ENCODE data around the gene CENPF. TPM values are rescaled to one million over a fixed set of nuclear protein-coding genes. Genes with fewer than 3 reads are reported as not detected.

CENPF gene
- total RNA-seq, 4 donors from 2014 or later: 0.25 to 1.9 (median 0.92) TPM

DNA sequence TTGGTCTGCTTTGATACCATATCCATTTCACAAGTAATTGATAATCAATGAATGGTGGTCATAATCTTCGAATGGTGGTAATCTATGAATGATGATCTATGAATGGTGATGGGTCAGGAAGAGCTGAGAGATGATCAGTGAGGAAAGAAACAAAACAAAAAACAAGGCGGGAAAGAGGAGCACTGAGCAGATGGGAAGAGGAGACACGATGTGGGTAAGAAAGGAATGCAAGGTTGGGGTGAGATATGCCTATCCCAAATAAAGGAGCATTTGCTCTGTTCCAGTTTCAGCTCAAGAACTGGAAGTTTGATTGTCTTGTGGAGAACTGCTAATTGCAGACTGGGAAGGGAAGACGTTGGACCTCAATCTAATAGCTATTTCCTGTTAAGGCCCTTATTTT lies 73.8 kb downstream of the CENPF start:
- no peak for ATAC-seq
- no peaks in the 10 kb centered on the region for H3K4me1 ChIP-seq
- no peak for TF ChIP-seq POLR2A (IDR thresholded peaks at IDR 0.05)
- TF ChIP-seq, protein P1, sequence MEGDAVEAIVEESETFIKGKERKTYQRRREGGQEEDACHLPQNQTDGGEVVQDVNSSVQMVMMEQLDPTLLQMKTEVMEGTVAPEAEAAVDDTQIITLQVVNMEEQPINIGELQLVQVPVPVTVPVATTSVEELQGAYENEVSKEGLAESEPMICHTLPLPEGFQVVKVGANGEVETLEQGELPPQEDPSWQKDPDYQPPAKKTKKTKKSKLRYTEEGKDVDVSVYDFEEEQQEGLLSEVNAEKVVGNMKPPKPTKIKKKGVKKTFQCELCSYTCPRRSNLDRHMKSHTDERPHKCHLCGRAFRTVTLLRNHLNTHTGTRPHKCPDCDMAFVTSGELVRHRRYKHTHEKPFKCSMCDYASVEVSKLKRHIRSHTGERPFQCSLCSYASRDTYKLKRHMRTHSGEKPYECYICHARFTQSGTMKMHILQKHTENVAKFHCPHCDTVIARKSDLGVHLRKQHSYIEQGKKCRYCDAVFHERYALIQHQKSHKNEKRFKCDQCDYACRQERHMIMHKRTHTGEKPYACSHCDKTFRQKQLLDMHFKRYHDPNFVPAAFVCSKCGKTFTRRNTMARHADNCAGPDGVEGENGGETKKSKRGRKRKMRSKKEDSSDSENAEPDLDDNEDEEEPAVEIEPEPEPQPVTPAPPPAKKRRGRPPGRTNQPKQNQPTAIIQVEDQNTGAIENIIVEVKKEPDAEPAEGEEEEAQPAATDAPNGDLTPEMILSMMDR (IDR thresholded peaks at IDR 0.05 in 4 of 5, conservative IDR thresholded peaks at IDR 0.05 in 1 of 5): no peak
- in situ Hi-C loops (cut with MboI; ENCODE audit: low sequenced_read_pairs in 4 of 4) (no loop called here), intact Hi-C loops (cut with DNase I; ENCODE audit: low total_unique reads) (no loop called here)
- no peaks in the 10 kb centered on the region for H3K36me3 ChIP-seq
- H3K27me3 ChIP-seq: no peaks in the 10 kb centered on the region
- H3K9me3 ChIP-seq: no peaks in the 10 kb centered on the region
- no peak overlapping the region for H3K27ac ChIP-seq
- H3K4me3 ChIP-seq: no peak overlapping the region
- no peak for DNase-seq

GRCh38 chr1:214677945-214678344 lies 75.0 kb downstream of the CENPF start:
- ATAC-seq (no peak), DNase-seq (no peak)
- H3K4me3 ChIP-seq: no peak overlapping the region
- H3K27me3 ChIP-seq: no peaks in the 10 kb centered on the region
- H3K27ac ChIP-seq: no peak overlapping the region
- H3K36me3 ChIP-seq: no peaks in the 10 kb centered on the region
- in situ Hi-C loops (cut with MboI; ENCODE audit: low sequenced_read_pairs in 4 of 4) (no loop called here), intact Hi-C loops (cut with DNase I; ENCODE audit: low total_unique reads) (no loop called here)
- TF ChIP-seq POLR2A (IDR thresholded peaks at IDR 0.05): no peak
- TF ChIP-seq, protein P1 (IDR thresholded peaks at IDR 0.05 in 4 of 5, conservative IDR thresholded peaks at IDR 0.05 in 1 of 5): no peak
- no peaks in the 10 kb centered on the region for H3K9me3 ChIP-seq
- no peaks in the 10 kb centered on the region for H3K4me1 ChIP-seq

GRCh38 chr1:214678386-214678785 lies 75.4 kb downstream of the CENPF start:
- TF ChIP-seq POLR2A (IDR thresholded peaks at IDR 0.05): no peak
- TF ChIP-seq, protein P1 (IDR thresholded peaks at IDR 0.05 in 4 of 5, conservative IDR thresholded peaks at IDR 0.05 in 1 of 5): no peak
- no peak overlapping the region for H3K27ac ChIP-seq
- in situ Hi-C loops (cut with MboI; ENCODE audit: low sequenced_read_pairs in 4 of 4) (no loop called here), intact Hi-C loops (cut with DNase I; ENCODE audit: low total_unique reads) (no loop called here)
- no peaks in the 10 kb centered on the region for H3K4me1 ChIP-seq
- ATAC-seq: no peak
- no peak for DNase-seq
- H3K4me3 ChIP-seq: no peak overlapping the region
- no peaks in the 10 kb centered on the region for H3K9me3 ChIP-seq
- H3K27me3 ChIP-seq: no peaks in the 10 kb centered on the region
- no peaks in the 10 kb centered on the region for H3K36me3 ChIP-seq

- Histone ChIP-seq H3K4me3 (no peak overlapping the region), H3K36me3 (no peaks in the 10 kb centered on the region), H3K27me3 (no peaks in the 10 kb centered on the region), H3K27ac (no peak overlapping the region), H3K9me3 (no peaks in the 10 kb centered on the region), H3K4me1 (no peaks in the 10 kb centered on the region)
- in situ Hi-C loops (cut with MboI; ENCODE audit: low sequenced_read_pairs in 4 of 4): no loop called here
- no peak for DNase-seq
- TF ChIP-seq POLR2A (IDR thresholded peaks at IDR 0.05): no peak
- TF ChIP-seq, protein P1 (IDR thresholded peaks at IDR 0.05 in 4 of 5, conservative IDR thresholded peaks at IDR 0.05 in 1 of 5): no peak
- no peak for ATAC-seq
- intact Hi-C loops (cut with DNase I; ENCODE audit: low total_unique reads): no loop called here
Observed at GRCh38 chr1:214683621-214684020, 80.6 kb downstream of the CENPF start.

DNA sequence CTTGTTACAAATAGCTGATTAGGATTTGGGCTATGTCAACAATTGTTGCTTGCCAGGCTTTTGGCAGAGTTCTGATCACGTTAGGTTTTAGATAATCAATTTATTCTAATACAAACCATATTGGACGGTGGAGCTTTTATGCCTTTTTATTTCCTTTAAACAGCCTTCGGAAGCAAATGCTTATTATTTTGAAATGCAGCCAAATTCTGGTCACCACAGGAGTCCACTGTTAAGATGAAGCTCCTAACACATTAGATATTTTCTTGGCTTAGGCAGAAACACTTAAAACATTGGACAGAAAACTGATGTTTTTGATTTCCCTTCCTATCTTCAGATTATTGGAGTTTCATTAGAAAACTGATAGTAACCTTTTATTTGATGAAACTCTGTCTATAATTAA lies 82.9 kb downstream of the CENPF start:
- Histone ChIP-seq H3K4me3 (no peak overlapping the region), H3K9me3 (no peaks in the 10 kb centered on the region), H3K27ac (no peak overlapping the region), H3K4me1 (no peaks in the 10 kb centered on the region), H3K36me3 (no peaks in the 10 kb centered on the region), H3K27me3 (no peaks in the 10 kb centered on the region)
- TF ChIP-seq, protein P1 (IDR thresholded peaks at IDR 0.05 in 4 of 5, conservative IDR thresholded peaks at IDR 0.05 in 1 of 5): no peak
- no peak for TF ChIP-seq POLR2A (IDR thresholded peaks at IDR 0.05)
- DNase-seq (no peak), ATAC-seq (no peak)
- intact Hi-C loops (cut with DNase I; ENCODE audit: low total_unique reads) (no loop called here), in situ Hi-C loops (cut with MboI; ENCODE audit: low sequenced_read_pairs in 4 of 4) (no loop called here)
